SKM-1 (cell line): ENCODE data around the gene TACR1.

Experiments
- DNase-seq: peaks from one replicate; lab custom pipeline; 2025; ENCODE audit not compliant: unreplicated experiment; lab: John Stamatoyannopoulos, UW

Gene TACR1

GRCh38 chr2:75023666-75024455 lies 175.5 kb downstream of the TACR1 start:
- DNase-seq, result no peak

- no peak for DNase-seq
Measured at GRCh38 chr2:75022516-75022915, 176.8 kb downstream of the TACR1 start.

GRCh38 chr2:75021672-75022071 lies 177.6 kb downstream of the TACR1 start:
- DNase-seq, result no peak

- no peak for DNase-seq
Measured at GRCh38 chr2:75020476-75020875, 178.8 kb downstream of the TACR1 start.

GRCh38 chr2:75019790-75020189 lies 179.5 kb downstream of the TACR1 start:
- no peak for DNase-seq

GRCh38 chr2:75018162-75018561 lies 181.2 kb downstream of the TACR1 start:
- DNase-seq, result no peak

GRCh38 chr2:75012080-75012479 lies 187.2 kb downstream of the TACR1 start:
- DNase-seq, result no peak

- DNase-seq, result no peak
Measured at GRCh38 chr2:75010571-75010970, 188.7 kb downstream of the TACR1 start.

GRCh38 chr2:75007819-75008218 lies 191.5 kb downstream of the TACR1 start:
- DNase-seq, result no peak

GRCh38 chr2:75007061-75007460 lies 192.3 kb downstream of the TACR1 start:
- DNase-seq, result no peak

- DNase-seq, result no peak
Measured at GRCh38 chr2:75006041-75006440, 193.3 kb downstream of the TACR1 start.

GRCh38 chr2:75003773-75004172 lies 195.5 kb downstream of the TACR1 start:
- no peak for DNase-seq

GRCh38 chr2:75003276-75003675 lies 196.0 kb downstream of the TACR1 start:
- DNase-seq, result no peak

GRCh38 chr2:75002007-75002406 lies 197.3 kb downstream of the TACR1 start:
- DNase-seq, result no peak

GRCh38 chr2:74999468-74999867 lies 199.9 kb downstream of the TACR1 start:
- DNase-seq, result no peak
